ENCODE data around the gene TRIO. TPM values are rescaled to one million over a fixed set of nuclear protein-coding genes. Genes with fewer than 3 reads are reported as not detected.
A peak's percentile ranks its signal among the peaks of the same experiment; 100 is the strongest.

The TRIO gene
- total and polyA plus RNA-seq, 2 donors (not counting 3 experiments of a cell fraction or from before 2014, with no cell fraction given) = 82.9 to 248 TPM

GRCh38 chr5:14441641-14442040, 298.5 kb downstream of the TRIO start:
- H3K9ac ChIP-seq (replicated peaks; ENCODE audit: extremely low read depth, insufficient read depth, low read length) = peak overlapping the region; percentile 54
- peaks cover 58% of the 10 kb centered on the region for H3K79me2 ChIP-seq (ENCODE audit: control insufficient read depth, insufficient read depth, low read length)
- intact Hi-C loops (cut with micrococcal nuclease) (no loop called here), dilution Hi-C loops (cut with MboI; ENCODE audit: extremely low pct_ligation_motif_present, low sequenced_read_pairs) (no loop called here)
- no peaks in the 10 kb centered on the region for H3K9me1 ChIP-seq (replicated peaks; ENCODE audit: control insufficient read depth, extremely low read depth, insufficient read depth, low read length)
- peak overlapping the region; percentile 73 for H3K27ac ChIP-seq (ENCODE audit: insufficient read depth, low read depth, low read length)
- H3K4me1 ChIP-seq (ENCODE audit: control insufficient read depth, extremely low read depth, insufficient read depth, low read length) = peaks cover 75% of the 10 kb centered on the region
- no peaks in the 10 kb centered on the region for H3K9me3 ChIP-seq (replicated peaks; ENCODE audit: control insufficient read depth, insufficient read depth, low read length)
- no peak for TF ChIP-seq MYC (IDR thresholded peaks at IDR 0.05; ENCODE audit: low read depth, low read length)
- TF ChIP-seq CTCF (IDR thresholded peaks at IDR 0.05; ENCODE audit: extremely low read depth in 1 of 2, insufficient read depth in 1 of 2, low read depth in 1 of 2, low read length in 2 of 2) = no peak
- TF ChIP-seq FOS (IDR thresholded peaks at IDR 0.05; ENCODE audit: borderline replicate concordance, insufficient read depth, low read length) = no peak
- no peak for TF ChIP-seq JUN (IDR thresholded peaks at IDR 0.05; ENCODE audit: borderline replicate concordance, insufficient read depth, insufficient read length, low read depth)
- TF ChIP-seq POLR2AphosphoS5 (IDR thresholded peaks at IDR 0.05; ENCODE audit: insufficient read depth, low read depth, low read length) = no peak
- no peak for TF ChIP-seq POLR2A (IDR thresholded peaks at IDR 0.05; ENCODE audit: low read depth, low read length)
- TF ChIP-seq EZH2 (IDR thresholded peaks at IDR 0.05; ENCODE audit: borderline replicate concordance, low read depth, low read length, severe bottlenecking) = no peak
- no peak for TF ChIP-seq GATA2 (IDR thresholded peaks at IDR 0.05; ENCODE audit: insufficient read depth, insufficient read length, low read depth, low read length)
- no peak for TF ChIP-seq MAX (IDR thresholded peaks at IDR 0.05; ENCODE audit: insufficient read depth, insufficient read length)
- peak overlapping the region; percentile 91 for H3K4me2 ChIP-seq (ENCODE audit: insufficient read depth, low read length)
- H2AFZ ChIP-seq (ENCODE audit: low read depth, low read length) = no peak overlapping the region
- no peaks in the 10 kb centered on the region for H3K36me3 ChIP-seq (ENCODE audit: control insufficient read depth in 2 of 2, extremely low read depth in 1 of 2, insufficient read depth in 2 of 2, low read length in 2 of 2)
- FAIRE-seq = peak; percentile 24
- ChIA-PET CTCF (interaction anchor here (2.0 kb wide), 1 partner anchor 21 kb away, joined by 5 read pairs; no protein-coding TSS in a partner anchor), POLR2A (no interaction called here)
- DNase-seq (ENCODE audit: low read depth, low spot score) = no peak
- H3K27me3 ChIP-seq (ENCODE audit: control insufficient read depth in 2 of 2, insufficient read depth in 2 of 2, low read length in 2 of 2) = no peaks in the 10 kb centered on the region
- H3K4me3 ChIP-seq (replicated peaks in 1 of 3; ENCODE audit: insufficient read depth in 1 of 3, low read depth in 1 of 3, low read length in 3 of 3) = peak overlapping the region; percentile 10 to 63 (median 43)
- H4K20me1 ChIP-seq (replicated peaks; ENCODE audit: control insufficient read depth, extremely low read depth, insufficient read depth, low read length) = no peaks in the 10 kb centered on the region
- no TSS peak for BruUV-seq (replicated peaks)
